SH-SY5Y (cell line): Measurements from ENCODE around the gene ACTG2.

Experiments
- GATA2 ChIP-seq: IDR thresholded peaks from 2 replicates; pipeline ENCODE4 v1.6.1; 2011; ENCODE audit warnings: mild to moderate bottlenecking, low read depth, low read length
- GATA3 ChIP-seq: IDR thresholded peaks from 2 replicates; pipeline ENCODE4 v1.6.1; 2011; ENCODE audit warnings: low read depth, mild to moderate bottlenecking, low read length, moderate library complexity

- TF ChIP-seq GATA2 (no peak), GATA3 (no peak)
Observed at GRCh38 chr2:73949802-73950201, 57.0 kb downstream of the ACTG2 start.
